Mononuclear cell (primary cell): ENCODE measurements around the gene SMYD3. TPM values are rescaled to one million over a fixed set of nuclear protein-coding genes. Genes with fewer than 3 reads are reported as not detected.

ENCODE experiments used
- H3K27me3 ChIP-seq: 2 replicates; pipeline ENCODE4 v1.6.0; 2011; ENCODE audit warnings: low read length, control low read depth; ENCODE audit not compliant: insufficient read depth
- H3K4me1 ChIP-seq: 2 replicates; pipeline ENCODE4 v1.5.1; 2011; ENCODE audit warnings: mild to moderate bottlenecking, low read length, control low read depth; ENCODE audit not compliant: insufficient read depth
- H3K4me3 ChIP-seq: 2 replicates; pipeline ENCODE4 v1.5.1; 2011; ENCODE audit warnings: mild to moderate bottlenecking, low read length, moderate library complexity
- H3K9me3 ChIP-seq: 2 replicates; pipeline ENCODE4 v1.5.1; 2011; ENCODE audit warnings: low read depth, mild to moderate bottlenecking, control low read depth, low read length
- total RNA-seq: library from RNA; depleted of rRNA; stranded (reverse); fragments of >200 nt; gene quantifications from one replicate; pipeline ENCODE4 v1.2.3, GENCODE V29; 2012

SMYD3 gene
- total RNA-seq, 1 donor = 18.2 TPM

DNA sequence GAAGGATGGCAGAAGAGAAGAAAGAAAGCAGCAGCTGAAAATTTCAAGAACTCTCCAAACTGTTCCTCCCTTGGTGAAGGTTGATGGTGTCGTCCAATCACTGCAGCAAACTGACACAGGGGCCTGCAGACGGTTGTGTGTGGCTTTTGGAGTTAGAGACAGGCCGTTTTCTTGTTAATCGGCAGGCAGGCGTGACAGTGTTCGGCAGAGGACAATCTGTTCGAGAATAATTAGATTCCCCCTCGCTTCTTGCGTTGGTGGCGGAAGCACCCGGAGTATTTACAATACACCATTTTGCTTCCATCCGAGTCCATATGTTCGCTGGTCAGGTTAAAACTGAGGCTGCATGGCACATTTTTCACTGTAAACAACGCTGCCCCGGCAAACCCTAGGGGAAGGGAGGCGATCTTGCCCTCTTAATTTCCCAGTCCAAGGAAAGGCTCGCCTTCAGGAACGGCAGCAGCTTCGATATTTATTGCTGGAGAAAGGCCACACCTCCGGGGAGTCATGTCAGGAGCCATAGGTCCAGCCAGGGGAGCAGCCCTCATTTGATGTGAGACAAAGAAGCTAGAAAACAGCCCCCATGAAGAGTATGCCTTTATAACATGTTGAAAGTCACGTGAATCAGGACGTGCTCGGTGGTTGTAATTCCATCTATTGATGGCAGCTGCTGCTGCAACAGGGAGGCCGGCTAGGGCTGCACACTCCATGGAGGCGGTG, 360.1 kb downstream of the SMYD3 start:
- Histone ChIP-seq H3K9me3 (no peaks in the 10 kb centered on the region), H3K4me3 (no peak overlapping the region), H3K27me3 (no peaks in the 10 kb centered on the region), H3K4me1 (peaks cover 5% of the 10 kb centered on the region)

GRCh38 chr1:246145900-246146299, 361.2 kb downstream of the SMYD3 start:
- Histone ChIP-seq H3K9me3 (no peaks in the 10 kb centered on the region), H3K27me3 (no peaks in the 10 kb centered on the region), H3K4me3 (no peak overlapping the region), H3K4me1 (no peaks in the 10 kb centered on the region)

GRCh38 chr1:246144931-246145330, 362.1 kb downstream of the SMYD3 start:
- H3K27me3 ChIP-seq = no peaks in the 10 kb centered on the region
- no peak overlapping the region for H3K4me3 ChIP-seq
- no peaks in the 10 kb centered on the region for H3K9me3 ChIP-seq
- no peaks in the 10 kb centered on the region for H3K4me1 ChIP-seq

GRCh38 chr1:246142320-246142893, 364.7 kb downstream of the SMYD3 start:
- Histone ChIP-seq H3K9me3 (no peaks in the 10 kb centered on the region), H3K4me1 (no peaks in the 10 kb centered on the region), H3K27me3 (no peaks in the 10 kb centered on the region), H3K4me3 (no peak overlapping the region)

GRCh38 chr1:246141306-246141705, 365.8 kb downstream of the SMYD3 start:
- Histone ChIP-seq H3K4me1 (no peaks in the 10 kb centered on the region), H3K4me3 (no peak overlapping the region), H3K27me3 (no peaks in the 10 kb centered on the region), H3K9me3 (no peaks in the 10 kb centered on the region)

GRCh38 chr1:246139745-246140182, 367.3 kb downstream of the SMYD3 start:
- Histone ChIP-seq H3K4me3 (no peak overlapping the region), H3K4me1 (no peaks in the 10 kb centered on the region), H3K9me3 (no peaks in the 10 kb centered on the region), H3K27me3 (no peaks in the 10 kb centered on the region)

- no peak overlapping the region for H3K4me3 ChIP-seq
- no peaks in the 10 kb centered on the region for H3K9me3 ChIP-seq
- H3K27me3 ChIP-seq = no peaks in the 10 kb centered on the region
- H3K4me1 ChIP-seq = no peaks in the 10 kb centered on the region
Measured at GRCh38 chr1:246138781-246139180, 368.3 kb downstream of the SMYD3 start.

DNA sequence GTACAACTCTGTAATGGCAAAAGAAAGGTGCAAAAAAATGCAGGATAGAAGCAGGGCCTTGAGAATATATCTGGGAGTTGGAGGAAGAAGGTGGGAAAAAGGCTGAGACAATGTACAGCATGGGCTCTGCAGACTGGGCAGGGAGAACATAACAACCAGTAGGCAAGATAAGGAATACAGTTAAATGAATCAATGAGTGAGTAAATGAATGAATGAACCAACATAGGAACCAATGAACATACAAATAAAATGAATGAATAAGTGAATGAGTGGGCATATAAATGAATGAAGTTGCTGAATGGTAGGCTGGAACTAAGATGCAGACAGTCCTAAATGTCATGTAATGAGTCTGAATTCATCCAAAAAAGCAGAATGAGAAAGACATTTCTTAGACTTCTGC, 370.6 kb downstream of the SMYD3 start:
- no peaks in the 10 kb centered on the region for H3K4me1 ChIP-seq
- no peaks in the 10 kb centered on the region for H3K9me3 ChIP-seq
- H3K4me3 ChIP-seq = no peak overlapping the region
- no peaks in the 10 kb centered on the region for H3K27me3 ChIP-seq

DNA sequence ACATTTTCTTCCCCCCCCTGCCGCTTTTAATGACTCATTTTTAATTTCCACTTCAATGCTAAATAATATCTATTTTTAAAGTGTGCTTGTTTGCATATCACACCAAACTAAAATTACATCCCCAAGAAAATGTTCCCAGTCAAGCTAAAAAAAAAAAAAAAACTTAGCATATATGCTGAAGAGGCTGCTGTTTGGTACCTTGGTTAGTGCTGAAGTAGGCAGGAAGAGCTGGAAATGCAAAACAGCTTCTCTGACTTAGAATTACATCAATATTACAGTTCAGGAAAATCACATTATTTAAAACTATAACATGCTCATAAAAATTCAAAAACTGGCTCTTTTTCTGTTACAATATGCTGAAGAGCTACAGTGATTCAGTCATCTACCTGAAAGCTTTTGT, 372.3 kb downstream of the SMYD3 start:
- no peaks in the 10 kb centered on the region for H3K9me3 ChIP-seq
- no peak overlapping the region for H3K4me3 ChIP-seq
- H3K27me3 ChIP-seq = no peaks in the 10 kb centered on the region
- no peaks in the 10 kb centered on the region for H3K4me1 ChIP-seq

- Histone ChIP-seq H3K4me3 (no peak overlapping the region), H3K4me1 (no peaks in the 10 kb centered on the region), H3K27me3 (no peaks in the 10 kb centered on the region), H3K9me3 (no peaks in the 10 kb centered on the region)
Measured at GRCh38 chr1:246131095-246131494, 376.0 kb downstream of the SMYD3 start.

- H3K9me3 ChIP-seq = no peaks in the 10 kb centered on the region
Measured at GRCh38 chr1:246128494-246129069, 378.5 kb downstream of the SMYD3 start.

GRCh38 chr1:246126580-246126979, 380.5 kb downstream of the SMYD3 start:
- Histone ChIP-seq H3K4me1 (no peaks in the 10 kb centered on the region), H3K27me3 (no peaks in the 10 kb centered on the region), H3K4me3 (no peak overlapping the region), H3K9me3 (no peaks in the 10 kb centered on the region)

More at GRCh38 chr1:246128494-246129069, 378.5 kb downstream of the SMYD3 start:
- Histone ChIP-seq H3K27me3 (no peaks in the 10 kb centered on the region), H3K4me1 (no peaks in the 10 kb centered on the region), H3K4me3 (no peak overlapping the region)

- H3K4me1 ChIP-seq = peaks cover 5% of the 10 kb centered on the region
- H3K27me3 ChIP-seq = no peaks in the 10 kb centered on the region
Measured at GRCh38 chr1:246122071-246122470, 385.0 kb downstream of the SMYD3 start.

DNA sequence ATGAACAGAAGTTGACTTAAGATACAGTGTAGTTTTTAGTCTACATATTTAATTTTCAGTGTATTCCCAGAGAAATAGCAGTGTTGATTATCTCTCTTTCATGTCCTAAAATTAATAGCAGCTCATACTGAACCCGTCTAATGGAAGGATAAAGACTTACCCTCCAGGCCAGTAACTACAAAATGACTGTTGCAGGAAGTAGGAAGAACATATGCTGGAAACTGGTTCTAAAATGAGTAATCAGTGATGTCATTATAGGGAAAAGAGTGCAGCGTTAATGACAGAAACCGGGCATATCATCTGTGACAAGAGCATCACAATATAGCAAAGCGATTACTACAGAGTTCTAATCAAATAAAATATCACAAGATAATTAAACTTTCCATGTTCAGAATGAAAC, 385.5 kb downstream of the SMYD3 start:
- no peaks in the 10 kb centered on the region for H3K27me3 ChIP-seq

More at GRCh38 chr1:246122071-246122470, 385.0 kb downstream of the SMYD3 start:
- H3K4me3 ChIP-seq = no peak overlapping the region
- no peaks in the 10 kb centered on the region for H3K9me3 ChIP-seq

GRCh38 chr1:246117066-246117791, 389.9 kb downstream of the SMYD3 start:
- Histone ChIP-seq H3K27me3 (no peaks in the 10 kb centered on the region), H3K4me1 (peaks cover 9% of the 10 kb centered on the region), H3K4me3 (no peak overlapping the region), H3K9me3 (no peaks in the 10 kb centered on the region)

More for the DNA sequence above, 385.5 kb downstream of the SMYD3 start:
- no peak overlapping the region for H3K4me3 ChIP-seq
- H3K9me3 ChIP-seq = no peaks in the 10 kb centered on the region
- H3K4me1 ChIP-seq = peaks cover 9% of the 10 kb centered on the region
